ENCODE results near the gene PRKD1. TPM values are rescaled to one million over a fixed set of nuclear protein-coding genes. Genes with fewer than 3 reads are reported as not detected.

The PRKD1 gene
- total RNA-seq, 1 experiment from 2014 or later: 2.7 TPM

DNA sequence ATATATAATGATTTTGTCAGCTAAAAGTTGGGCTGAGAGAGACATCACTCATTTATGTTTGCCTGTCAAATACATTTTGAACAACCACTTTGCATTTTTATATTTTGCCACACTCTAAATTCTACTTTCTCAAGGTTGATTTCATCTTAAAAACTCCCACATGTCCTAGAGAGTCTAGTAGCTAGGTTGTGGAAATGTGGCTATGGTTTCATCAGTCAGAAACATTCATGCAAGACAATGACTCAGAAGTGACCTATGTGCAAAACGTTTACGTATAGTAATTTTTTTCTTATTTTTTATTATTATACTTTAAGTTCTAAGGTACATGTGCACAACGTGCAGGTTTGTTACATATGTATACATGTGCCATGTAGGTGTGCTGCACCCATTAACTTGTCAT lies 27.4 kb upstream of the PRKD1 start:
- Histone ChIP-seq H4K20me1 (ENCODE audit: control insufficient read depth, insufficient read depth, insufficient read length) (no peaks in the 10 kb centered on the region), H3K9me3 (ENCODE audit: control insufficient read depth, low read depth, low read length) (no peaks in the 10 kb centered on the region), H4K91ac (ENCODE audit: insufficient read length, low read depth, low read length) (no peak overlapping the region), H3K18ac (ENCODE audit: insufficient read length, low read depth, low read length) (no peak overlapping the region), H3K79me1 (ENCODE audit: insufficient read depth, low read depth, low read length, poor library complexity, severe bottlenecking) (no peaks in the 10 kb centered on the region), H3K4me1 (ENCODE audit: insufficient read depth, low read length) (no peaks in the 10 kb centered on the region), H3K79me2 (ENCODE audit: insufficient read depth, low read length) (no peaks in the 10 kb centered on the region), H2BK5ac (ENCODE audit: insufficient read length, low read length) (no peak overlapping the region), H2BK120ac (ENCODE audit: low read depth, low read length, poor library complexity, severe bottlenecking) (no peak overlapping the region), H3K23ac (ENCODE audit: insufficient read length, low read depth, low read length) (no peak overlapping the region), H2BK20ac (ENCODE audit: low read depth, low read length, poor library complexity, severe bottlenecking) (no peak overlapping the region), H3K27ac (ENCODE audit: insufficient read length, low read depth, low read length) (no peak overlapping the region), H4K5ac (ENCODE audit: insufficient read length, low read depth, low read length) (no peak overlapping the region), H3K9ac (ENCODE audit: extremely low read depth, insufficient read length, low read length) (no peak overlapping the region), H2BK15ac (ENCODE audit: low read depth, low read length) (no peak overlapping the region), H3K4ac (ENCODE audit: low read depth, low read length) (no peak overlapping the region), H4K8ac (replicated peaks; ENCODE audit: insufficient read length, low read depth, low read length) (no peak overlapping the region), H3K4me2 (ENCODE audit: insufficient read depth, insufficient read length, low read length) (no peak overlapping the region), H2BK12ac (ENCODE audit: insufficient read length, low read depth, low read length) (no peak overlapping the region), H3T11ph (ENCODE audit: low read length) (no peak overlapping the region), H3K23me2 (ENCODE audit: insufficient read length, low read depth, low read length, poor library complexity, severe bottlenecking) (no peaks in the 10 kb centered on the region), H2AFZ (ENCODE audit: low read length) (no peak overlapping the region), H3K27me3 (ENCODE audit: insufficient read depth, low read length) (no peaks in the 10 kb centered on the region), H3K14ac (ENCODE audit: insufficient read depth, low read length) (no peak overlapping the region), H3K56ac (ENCODE audit: insufficient read length, low read depth, low read length) (no peak overlapping the region), H2AK5ac (ENCODE audit: insufficient read length, low read length) (no peak overlapping the region)
- TF ChIP-seq, protein P1, sequence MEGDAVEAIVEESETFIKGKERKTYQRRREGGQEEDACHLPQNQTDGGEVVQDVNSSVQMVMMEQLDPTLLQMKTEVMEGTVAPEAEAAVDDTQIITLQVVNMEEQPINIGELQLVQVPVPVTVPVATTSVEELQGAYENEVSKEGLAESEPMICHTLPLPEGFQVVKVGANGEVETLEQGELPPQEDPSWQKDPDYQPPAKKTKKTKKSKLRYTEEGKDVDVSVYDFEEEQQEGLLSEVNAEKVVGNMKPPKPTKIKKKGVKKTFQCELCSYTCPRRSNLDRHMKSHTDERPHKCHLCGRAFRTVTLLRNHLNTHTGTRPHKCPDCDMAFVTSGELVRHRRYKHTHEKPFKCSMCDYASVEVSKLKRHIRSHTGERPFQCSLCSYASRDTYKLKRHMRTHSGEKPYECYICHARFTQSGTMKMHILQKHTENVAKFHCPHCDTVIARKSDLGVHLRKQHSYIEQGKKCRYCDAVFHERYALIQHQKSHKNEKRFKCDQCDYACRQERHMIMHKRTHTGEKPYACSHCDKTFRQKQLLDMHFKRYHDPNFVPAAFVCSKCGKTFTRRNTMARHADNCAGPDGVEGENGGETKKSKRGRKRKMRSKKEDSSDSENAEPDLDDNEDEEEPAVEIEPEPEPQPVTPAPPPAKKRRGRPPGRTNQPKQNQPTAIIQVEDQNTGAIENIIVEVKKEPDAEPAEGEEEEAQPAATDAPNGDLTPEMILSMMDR (conservative IDR thresholded peaks at IDR 0.05): no peak
- WGBS (ENCODE audit: extremely low coverage, insufficient read length, low lambda C conversion rate): no CpG with 5 or more reads among the region's 3 CpGs
- H3K9me3 Mint-ChIP-seq: peaks cover 0 to 13% of the 10 kb centered on the region in 2 experiments; a peak in 2 of 5 replicates
- peaks cover 5% of the 10 kb centered on the region for H3K27me3 Mint-ChIP-seq (ENCODE audit: low read depth)
- H3K4me1 Mint-ChIP-seq: no peaks in the 10 kb centered on the region
- H3K27ac Mint-ChIP-seq: no peak overlapping the region
- no peak for DNase-seq
- no peak overlapping the region for H3K4me3 Mint-ChIP-seq
- H3K36me3 Mint-ChIP-seq (ENCODE audit: insufficient read depth in 1 of 3, low read depth in 3 of 3): peaks cover 0 to 3% (median 0%) of the 10 kb centered on the region in 3 experiments; a peak in 4 of 7 replicates
